Measurements from ENCODE around the gene LRRC8C.

The LRRC8C gene

GRCh38 chr1:89649783-89650182, 16.9 kb downstream of the LRRC8C start:
- no peak for TF ChIP-seq CTCF (IDR thresholded peaks at IDR 0.05; ENCODE audit: low read depth, low read length)

GRCh38 chr1:89652373-89652772, 19.5 kb downstream of the LRRC8C start:
- no peak overlapping the region for H3K4me3 ChIP-seq (ENCODE audit: low read depth, low read length)
- no peak for TF ChIP-seq CTCF (IDR thresholded peaks at IDR 0.05; ENCODE audit: low read depth, low read length)

More at GRCh38 chr1:89649783-89650182, 16.9 kb downstream of the LRRC8C start:
- no peak overlapping the region for H3K4me3 ChIP-seq (ENCODE audit: low read depth, low read length)

- no peak for TF ChIP-seq CTCF (IDR thresholded peaks at IDR 0.05; ENCODE audit: low read depth, low read length)
- H3K4me3 ChIP-seq (ENCODE audit: low read depth, low read length) = no peak overlapping the region
Observed at GRCh38 chr1:89657886-89658285, 25.0 kb downstream of the LRRC8C start.

- no peak overlapping the region for H3K4me3 ChIP-seq (ENCODE audit: low read depth, low read length)
- no peak for TF ChIP-seq CTCF (IDR thresholded peaks at IDR 0.05; ENCODE audit: low read depth, low read length)
Observed at GRCh38 chr1:89659322-89660081, 26.6 kb downstream of the LRRC8C start.

GRCh38 chr1:89660224-89661061, 27.5 kb downstream of the LRRC8C start:
- TF ChIP-seq CTCF (IDR thresholded peaks at IDR 0.05; ENCODE audit: low read depth, low read length) = no peak
- H3K4me3 ChIP-seq (ENCODE audit: low read depth, low read length) = no peak overlapping the region

- H3K4me3 ChIP-seq (ENCODE audit: low read depth, low read length) = no peak overlapping the region
- TF ChIP-seq CTCF (IDR thresholded peaks at IDR 0.05; ENCODE audit: low read depth, low read length) = no peak
Observed at GRCh38 chr1:89665941-89666340, 33.0 kb downstream of the LRRC8C start.

GRCh38 chr1:89666640-89667039, 33.7 kb downstream of the LRRC8C start:
- TF ChIP-seq CTCF (IDR thresholded peaks at IDR 0.05; ENCODE audit: low read depth, low read length) = no peak
- H3K4me3 ChIP-seq (ENCODE audit: low read depth, low read length) = no peak overlapping the region
